ENCODE data around the gene SLC9A5. TPM values are rescaled to one million over a fixed set of nuclear protein-coding genes. Genes with fewer than 3 reads are reported as not detected.

SLC9A5 gene
- total and polyA plus RNA-seq, 4 donors: 0.05 to 0.25 (median 0.09) TPM; not detected in 1

DNA sequence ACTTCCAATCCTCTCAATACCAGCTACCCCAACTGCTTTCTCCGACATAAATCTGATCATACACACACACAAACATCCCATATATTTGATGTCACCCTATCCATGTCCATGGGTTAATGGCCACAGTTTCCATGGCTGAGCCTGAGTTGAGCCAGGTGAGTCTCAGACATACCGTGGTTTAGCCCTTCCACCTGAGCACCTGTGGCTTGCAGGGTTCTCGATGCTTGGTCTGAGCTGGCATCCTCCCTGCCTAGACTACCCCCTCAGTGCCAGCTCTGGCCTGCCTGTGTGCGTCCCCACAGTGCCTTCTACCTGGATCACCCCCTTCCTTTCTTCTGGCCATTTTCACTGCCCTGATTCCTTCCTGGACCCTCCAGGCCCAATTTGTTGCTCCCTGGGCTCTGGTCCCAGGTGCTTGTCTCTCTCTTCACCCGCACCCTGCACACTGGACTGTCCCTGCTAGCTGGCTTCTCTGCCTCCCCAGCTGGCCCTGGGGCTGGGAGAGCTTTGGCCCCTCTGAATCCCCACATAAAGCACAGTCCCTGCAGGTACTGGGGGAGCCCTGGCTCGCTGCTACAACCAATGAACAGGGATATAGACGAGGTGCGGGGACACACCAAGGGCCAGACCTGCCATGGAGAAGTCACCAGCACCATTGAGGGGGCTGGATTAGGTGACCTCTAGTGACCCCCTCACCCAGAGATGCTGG lies 42.5 kb upstream of the SLC9A5 start:
- Histone ChIP-seq H3K9me3 (ENCODE audit: control insufficient read depth in 4 of 4, low read length in 3 of 4) (no peaks in the 10 kb centered on the region), H3K27ac (ENCODE audit: low read depth in 1 of 2, low read length in 2 of 2) (no peak overlapping the region), H3K4me1 (ENCODE audit: control insufficient read depth in 4 of 4, insufficient read depth in 4 of 4, low read length in 3 of 4) (peaks cover 13 to 23% (median 17%) of the 10 kb centered on the region in 4 donors), H3K9ac (ENCODE audit: low read depth in 1 of 2, low read length in 2 of 2) (no peak overlapping the region), H3K36me3 (ENCODE audit: control insufficient read depth in 4 of 4, insufficient read depth in 3 of 4, low read depth in 1 of 4, low read length in 3 of 4) (peaks cover 2 to 27% (median 7%) of the 10 kb centered on the region in 4 donors), H3K27me3 (ENCODE audit: control insufficient read depth in 4 of 4, insufficient read depth in 4 of 4, low read length in 3 of 4) (no peaks in the 10 kb centered on the region), H3K4me3 (ENCODE audit: low read depth in 1 of 3, low read length in 3 of 3) (no peak overlapping the region)
- 95% methylated on average over 8 of the region's 8 CpGs for WGBS
- TF ChIP-seq HNF4A (conservative IDR thresholded peaks at IDR 0.05) (no peak), EGR1 (IDR thresholded peaks at IDR 0.05; ENCODE audit: low read depth in 2 of 2) (no peak), RAD21 (IDR thresholded peaks at IDR 0.05) (no peak), GABPA (IDR thresholded peaks at IDR 0.05 in 1 of 2, conservative IDR thresholded peaks at IDR 0.05 in 1 of 2) (no peak), FOXA2 (IDR thresholded peaks at IDR 0.05) (no peak), RXRA (IDR thresholded peaks at IDR 0.05) (no peak), JUND (IDR thresholded peaks at IDR 0.05) (no peak), NR2F2 (IDR thresholded peaks at IDR 0.05) (no peak), FOXA1 (IDR thresholded peaks at IDR 0.05) (no peak), HNF4G (IDR thresholded peaks at IDR 0.05) (no peak), SP1 (IDR thresholded peaks at IDR 0.05) (no peak), YY1 (IDR thresholded peaks at IDR 0.05) (no peak), TAF1 (conservative IDR thresholded peaks at IDR 0.05) (no peak)
- TF ChIP-seq, protein P1, sequence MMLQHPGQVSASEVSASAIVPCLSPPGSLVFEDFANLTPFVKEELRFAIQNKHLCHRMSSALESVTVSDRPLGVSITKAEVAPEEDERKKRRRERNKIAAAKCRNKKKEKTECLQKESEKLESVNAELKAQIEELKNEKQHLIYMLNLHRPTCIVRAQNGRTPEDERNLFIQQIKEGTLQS (IDR thresholded peaks at IDR 0.05): no peak
- TF ChIP-seq, protein P2, sequence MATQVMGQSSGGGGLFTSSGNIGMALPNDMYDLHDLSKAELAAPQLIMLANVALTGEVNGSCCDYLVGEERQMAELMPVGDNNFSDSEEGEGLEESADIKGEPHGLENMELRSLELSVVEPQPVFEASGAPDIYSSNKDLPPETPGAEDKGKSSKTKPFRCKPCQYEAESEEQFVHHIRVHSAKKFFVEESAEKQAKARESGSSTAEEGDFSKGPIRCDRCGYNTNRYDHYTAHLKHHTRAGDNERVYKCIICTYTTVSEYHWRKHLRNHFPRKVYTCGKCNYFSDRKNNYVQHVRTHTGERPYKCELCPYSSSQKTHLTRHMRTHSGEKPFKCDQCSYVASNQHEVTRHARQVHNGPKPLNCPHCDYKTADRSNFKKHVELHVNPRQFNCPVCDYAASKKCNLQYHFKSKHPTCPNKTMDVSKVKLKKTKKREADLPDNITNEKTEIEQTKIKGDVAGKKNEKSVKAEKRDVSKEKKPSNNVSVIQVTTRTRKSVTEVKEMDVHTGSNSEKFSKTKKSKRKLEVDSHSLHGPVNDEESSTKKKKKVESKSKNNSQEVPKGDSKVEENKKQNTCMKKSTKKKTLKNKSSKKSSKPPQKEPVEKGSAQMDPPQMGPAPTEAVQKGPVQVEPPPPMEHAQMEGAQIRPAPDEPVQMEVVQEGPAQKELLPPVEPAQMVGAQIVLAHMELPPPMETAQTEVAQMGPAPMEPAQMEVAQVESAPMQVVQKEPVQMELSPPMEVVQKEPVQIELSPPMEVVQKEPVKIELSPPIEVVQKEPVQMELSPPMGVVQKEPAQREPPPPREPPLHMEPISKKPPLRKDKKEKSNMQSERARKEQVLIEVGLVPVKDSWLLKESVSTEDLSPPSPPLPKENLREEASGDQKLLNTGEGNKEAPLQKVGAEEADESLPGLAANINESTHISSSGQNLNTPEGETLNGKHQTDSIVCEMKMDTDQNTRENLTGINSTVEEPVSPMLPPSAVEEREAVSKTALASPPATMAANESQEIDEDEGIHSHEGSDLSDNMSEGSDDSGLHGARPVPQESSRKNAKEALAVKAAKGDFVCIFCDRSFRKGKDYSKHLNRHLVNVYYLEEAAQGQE (IDR thresholded peaks at IDR 0.05): no peak
- TF ChIP-seq, protein P3, sequence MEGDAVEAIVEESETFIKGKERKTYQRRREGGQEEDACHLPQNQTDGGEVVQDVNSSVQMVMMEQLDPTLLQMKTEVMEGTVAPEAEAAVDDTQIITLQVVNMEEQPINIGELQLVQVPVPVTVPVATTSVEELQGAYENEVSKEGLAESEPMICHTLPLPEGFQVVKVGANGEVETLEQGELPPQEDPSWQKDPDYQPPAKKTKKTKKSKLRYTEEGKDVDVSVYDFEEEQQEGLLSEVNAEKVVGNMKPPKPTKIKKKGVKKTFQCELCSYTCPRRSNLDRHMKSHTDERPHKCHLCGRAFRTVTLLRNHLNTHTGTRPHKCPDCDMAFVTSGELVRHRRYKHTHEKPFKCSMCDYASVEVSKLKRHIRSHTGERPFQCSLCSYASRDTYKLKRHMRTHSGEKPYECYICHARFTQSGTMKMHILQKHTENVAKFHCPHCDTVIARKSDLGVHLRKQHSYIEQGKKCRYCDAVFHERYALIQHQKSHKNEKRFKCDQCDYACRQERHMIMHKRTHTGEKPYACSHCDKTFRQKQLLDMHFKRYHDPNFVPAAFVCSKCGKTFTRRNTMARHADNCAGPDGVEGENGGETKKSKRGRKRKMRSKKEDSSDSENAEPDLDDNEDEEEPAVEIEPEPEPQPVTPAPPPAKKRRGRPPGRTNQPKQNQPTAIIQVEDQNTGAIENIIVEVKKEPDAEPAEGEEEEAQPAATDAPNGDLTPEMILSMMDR (IDR thresholded peaks at IDR 0.05; ENCODE audit: low read depth, low read length, missing input control): no peak
- TF ChIP-seq, protein P4, sequence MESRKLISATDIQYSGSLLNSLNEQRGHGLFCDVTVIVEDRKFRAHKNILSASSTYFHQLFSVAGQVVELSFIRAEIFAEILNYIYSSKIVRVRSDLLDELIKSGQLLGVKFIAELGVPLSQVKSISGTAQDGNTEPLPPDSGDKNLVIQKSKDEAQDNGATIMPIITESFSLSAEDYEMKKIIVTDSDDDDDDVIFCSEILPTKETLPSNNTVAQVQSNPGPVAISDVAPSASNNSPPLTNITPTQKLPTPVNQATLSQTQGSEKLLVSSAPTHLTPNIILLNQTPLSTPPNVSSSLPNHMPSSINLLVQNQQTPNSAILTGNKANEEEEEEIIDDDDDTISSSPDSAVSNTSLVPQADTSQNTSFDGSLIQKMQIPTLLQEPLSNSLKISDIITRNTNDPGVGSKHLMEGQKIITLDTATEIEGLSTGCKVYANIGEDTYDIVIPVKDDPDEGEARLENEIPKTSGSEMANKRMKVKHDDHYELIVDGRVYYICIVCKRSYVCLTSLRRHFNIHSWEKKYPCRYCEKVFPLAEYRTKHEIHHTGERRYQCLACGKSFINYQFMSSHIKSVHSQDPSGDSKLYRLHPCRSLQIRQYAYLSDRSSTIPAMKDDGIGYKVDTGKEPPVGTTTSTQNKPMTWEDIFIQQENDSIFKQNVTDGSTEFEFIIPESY (IDR thresholded peaks at IDR 0.05): no peak
- TF ChIP-seq, protein P5, sequence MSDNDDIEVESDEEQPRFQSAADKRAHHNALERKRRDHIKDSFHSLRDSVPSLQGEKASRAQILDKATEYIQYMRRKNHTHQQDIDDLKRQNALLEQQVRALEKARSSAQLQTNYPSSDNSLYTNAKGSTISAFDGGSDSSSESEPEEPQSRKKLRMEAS (IDR thresholded peaks at IDR 0.05): no peak
- DNase-seq (ENCODE audit: low spot score): no peak
